ENCODE results near the gene C1orf50.
A peak's percentile ranks its signal among the peaks of the same experiment; 100 is the strongest.

- TF ChIP-seq POLR2A (IDR thresholded peaks at IDR 0.05) (no peak), POLR2AphosphoS5 (IDR thresholded peaks at IDR 0.05) (peak; percentile 7 to 72 (median 55)), CTCF (IDR thresholded peaks at IDR 0.05) (no peak), EP300 (IDR thresholded peaks at IDR 0.05) (no peak)
Measured at GRCh38 chr1:42816585-42817439, 49.8 kb downstream of the C1orf50 start, which contains the start of the genes ERMAP and SVBP.

Data from sigmoid colon (tissue), 4 donors.